HG03139 (cell line): ENCODE measurements around the gene HESX1.

Experiments
- ATAC-seq: cut with Tn5 transposase; IDR thresholded peaks from one replicate; pipeline ENCODE4 v1.9.1; 2021; ENCODE audit not compliant: unreplicated experiment

The HESX1 gene

GRCh38 chr3:57169108-57169507, 30.7 kb downstream of the HESX1 start:
- ATAC-seq = no peak

- ATAC-seq = no peak
These were observed 31.6 kb downstream of the HESX1 start for GRCh38 chr3:57168151-57168550.

GRCh38 chr3:57166660-57167059, 33.1 kb downstream of the HESX1 start:
- no peak for ATAC-seq

GRCh38 chr3:57165641-57166040, 34.1 kb downstream of the HESX1 start:
- ATAC-seq = no peak

- ATAC-seq = no peak
These were observed 34.9 kb downstream of the HESX1 start, which contains the start of gene IL17RD for GRCh38 chr3:57164657-57165573. Gene IL17RD, minus strand, starts transcription at chr3:57165353. Its CDS starts 67 bp downstream, at chr3:57165286.

- ATAC-seq = no peak
These were observed 35.5 kb downstream of the HESX1 start for GRCh38 chr3:57164217-57164656.

GRCh38 chr3:57163751-57164150, 36.0 kb downstream of the HESX1 start:
- no peak for ATAC-seq

GRCh38 chr3:57161915-57162314, 37.9 kb downstream of the HESX1 start:
- ATAC-seq = no peak

- no peak for ATAC-seq
These were observed 38.8 kb downstream of the HESX1 start for GRCh38 chr3:57160765-57161538.

GRCh38 chr3:57160076-57160764, 39.6 kb downstream of the HESX1 start:
- ATAC-seq = no peak

- no peak for ATAC-seq
These were observed 40.7 kb downstream of the HESX1 start for GRCh38 chr3:57158813-57159738.

GRCh38 chr3:57158325-57158724, 41.5 kb downstream of the HESX1 start:
- no peak for ATAC-seq

- no peak for ATAC-seq
These were observed 42.2 kb downstream of the HESX1 start for GRCh38 chr3:57157545-57157944.

- no peak for ATAC-seq
These were observed 44.5 kb downstream of the HESX1 start for GRCh38 chr3:57155310-57155643.

GRCh38 chr3:57154470-57155309, 45.1 kb downstream of the HESX1 start:
- no peak for ATAC-seq

GRCh38 chr3:57152151-57153143, 47.3 kb downstream of the HESX1 start:
- no peak for ATAC-seq

- no peak for ATAC-seq
These were observed 48.0 kb downstream of the HESX1 start for GRCh38 chr3:57151749-57152148.

GRCh38 chr3:57151021-57151449, 48.7 kb downstream of the HESX1 start:
- no peak for ATAC-seq
